Neutrophil (primary cell): ENCODE measurements around the gene ATPAF2.

ENCODE experiments used
- H3K27ac ChIP-seq: fragments of 200-600 bp; sonication (generic); 2 replicates; pipeline ENCODE4 v1.5.1; 2016; ENCODE audit warnings: mild to moderate bottlenecking, moderate library complexity
- H3K27me3 ChIP-seq: fragments of 200-600 bp; sonication (generic); 2 replicates; pipeline ENCODE4 v1.6.0; 2016; ENCODE audit warnings: mild to moderate bottlenecking
- H3K36me3 ChIP-seq: fragments of 200-600 bp; sonication (generic); 2 replicates; pipeline ENCODE4 v1.5.1; 2017
- H3K4me1 ChIP-seq, 2 experiments: fragments of 200-600 bp in 1 of 2; sonication (generic) in 1 of 2; 1 replicate in 1 of 2; 2 replicates in 1 of 2; pipeline versions ENCODE4 v1.5.1 to v1.6.1; 2013 to 2016; ENCODE audit warnings: low read depth in 1 of 2, low read length in 1 of 2, mild to moderate bottlenecking in 1 of 2, moderate library complexity in 1 of 2; ENCODE audit not compliant: control insufficient read depth in 1 of 2, insufficient read depth in 1 of 2
- H3K4me3 ChIP-seq, 2 experiments: fragments of 200-600 bp in 1 of 2; sonication (generic) in 1 of 2; 1 replicate in 1 of 2; 2 replicates in 1 of 2; pipeline ENCODE4 v1.5.1; 2013 to 2016; ENCODE audit warnings: low read depth in 1 of 2, low read length in 1 of 2, mild to moderate bottlenecking in 1 of 2, moderate library complexity in 1 of 2
- H3K9me3 ChIP-seq: fragments of 200-600 bp; sonication (generic); 2 replicates; pipeline ENCODE4 v1.5.1; 2016
- CTCF ChIP-seq: fragments of 200-600 bp; sonication (generic); IDR thresholded peaks from 2 replicates; pipeline ENCODE4 v1.5.1; 2016; ENCODE audit warnings: antibody characterized with exemption

Gene ATPAF2

GRCh38 chr17:18074566-18075272, 35.8 kb upstream of the ATPAF2 start:
- Histone ChIP-seq H3K9me3 (no peaks in the 10 kb centered on the region), H3K27ac (no peak overlapping the region), H3K27me3 (peaks cover 4% of the 10 kb centered on the region), H3K36me3 (no peaks in the 10 kb centered on the region), H3K4me1 (no peaks in the 10 kb centered on the region), H3K4me3 (no peak overlapping the region)
- no peak for TF ChIP-seq CTCF

GRCh38 chr17:18071751-18072150, 32.8 kb upstream of the ATPAF2 start:
- TF ChIP-seq CTCF: no peak

GRCh38 chr17:18070861-18071340, 31.9 kb upstream of the ATPAF2 start:
- Histone ChIP-seq H3K27me3 (no peaks in the 10 kb centered on the region), H3K4me3 (no peak overlapping the region), H3K4me1 (no peaks in the 10 kb centered on the region), H3K36me3 (peaks cover 10% of the 10 kb centered on the region), H3K9me3 (no peaks in the 10 kb centered on the region), H3K27ac (no peak overlapping the region)
- no peak for TF ChIP-seq CTCF

More at GRCh38 chr17:18071751-18072150, 32.8 kb upstream of the ATPAF2 start:
- H3K9me3 ChIP-seq: no peaks in the 10 kb centered on the region
- H3K4me3 ChIP-seq: no peak overlapping the region
- H3K27me3 ChIP-seq: no peaks in the 10 kb centered on the region
- H3K27ac ChIP-seq: no peak overlapping the region
- no peaks in the 10 kb centered on the region for H3K4me1 ChIP-seq
- H3K36me3 ChIP-seq: peaks cover 1% of the 10 kb centered on the region

GRCh38 chr17:18069101-18069500, 30.1 kb upstream of the ATPAF2 start:
- H3K36me3 ChIP-seq: peaks cover 27% of the 10 kb centered on the region
- TF ChIP-seq CTCF: no peak
- no peak overlapping the region for H3K4me3 ChIP-seq
- H3K4me1 ChIP-seq: no peaks in the 10 kb centered on the region
- H3K27ac ChIP-seq: no peak overlapping the region
- H3K27me3 ChIP-seq: no peaks in the 10 kb centered on the region
- H3K9me3 ChIP-seq: no peaks in the 10 kb centered on the region

GRCh38 chr17:18066866-18067265, 27.9 kb upstream of the ATPAF2 start:
- no peaks in the 10 kb centered on the region for H3K27me3 ChIP-seq
- no peak overlapping the region for H3K4me3 ChIP-seq
- no peak overlapping the region for H3K27ac ChIP-seq
- peaks cover 36% of the 10 kb centered on the region for H3K36me3 ChIP-seq
- H3K9me3 ChIP-seq: no peaks in the 10 kb centered on the region
- no peak for TF ChIP-seq CTCF
- H3K4me1 ChIP-seq: no peaks in the 10 kb centered on the region
